ENCODE results near the gene KIF26A. TPM values are rescaled to one million over a fixed set of nuclear protein-coding genes. Genes with fewer than 3 reads are reported as not detected.

The KIF26A gene
- total and polyA plus RNA-seq, 2 experiments from 2014 or later: 5.6 to 103 TPM

DNA sequence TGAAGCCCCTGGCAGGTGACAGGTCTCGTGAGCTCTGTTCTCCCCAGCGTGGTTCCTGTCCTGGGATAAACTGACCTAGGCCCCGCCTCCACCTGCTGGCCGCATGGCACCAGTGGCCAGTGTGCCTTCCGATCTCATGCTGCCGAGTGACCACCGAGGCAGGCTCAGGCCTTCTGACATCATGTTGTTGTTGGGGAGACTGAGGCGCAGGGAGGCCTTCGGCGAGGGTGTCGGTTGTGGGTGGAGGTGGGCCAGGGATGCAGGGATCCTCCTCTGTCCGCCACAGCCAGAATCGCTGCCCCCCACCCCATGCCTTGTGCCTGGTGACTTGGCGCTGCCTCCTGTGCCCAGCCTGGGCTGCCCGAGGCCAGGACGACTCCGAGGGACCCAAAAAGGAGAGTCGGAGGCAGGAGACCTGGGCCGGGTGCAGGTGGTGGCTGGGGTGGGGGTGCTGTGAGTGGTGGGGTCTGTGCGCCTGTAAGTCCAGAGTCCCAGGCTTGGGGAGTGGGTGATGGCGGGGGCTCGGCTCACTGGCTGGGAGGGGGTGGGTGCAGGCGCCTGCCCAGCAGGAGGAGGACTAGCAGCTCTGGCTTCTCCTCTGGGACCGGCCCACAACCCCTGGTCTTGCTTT lies 28.5 kb upstream of the KIF26A start:
- peaks cover 11% of the 10 kb centered on the region for H3K27me3 Mint-ChIP-seq (ENCODE audit: insufficient read depth, low read depth, poor library complexity)
- H3K27ac Mint-ChIP-seq: no peak overlapping the region
- H3F3A ChIP-seq (replicated peaks; ENCODE audit: low read depth): no peaks in the 10 kb centered on the region
- no peaks in the 10 kb centered on the region for H3K36me3 Mint-ChIP-seq (ENCODE audit: low read depth)
- no peak overlapping the region for H3K27ac ChIP-seq (ENCODE audit: low read depth)
- H3K36me3 ChIP-seq (ENCODE audit: insufficient read depth): no peaks in the 10 kb centered on the region
- ATAC-seq: no peak
- H3K9me3 Mint-ChIP-seq: no peaks in the 10 kb centered on the region
- no peak overlapping the region for H3K4me2 ChIP-seq
- no peak for DNase-seq (ENCODE audit: low spot score)
- H3K4me3 Mint-ChIP-seq: no peak overlapping the region
- no peaks in the 10 kb centered on the region for H3K79me2 ChIP-seq (replicated peaks; ENCODE audit: insufficient read depth)
- H3K4me1 ChIP-seq (ENCODE audit: insufficient read depth): no peaks in the 10 kb centered on the region
- no peaks in the 10 kb centered on the region for H3K9me2 ChIP-seq (ENCODE audit: insufficient read depth)
- H4K20me1 ChIP-seq (replicated peaks; ENCODE audit: insufficient read depth): no peaks in the 10 kb centered on the region
- H3K4me1 Mint-ChIP-seq: peaks cover 4% of the 10 kb centered on the region; the same call in 2 of the 3 replicates
- TF ChIP-seq CREB1 (CRISPR knock-in tag; IDR thresholded peaks at IDR 0.05; ENCODE audit: low read depth): no peak
- no peak for TF ChIP-seq ZNF331 (CRISPR knock-in tag; IDR thresholded peaks at IDR 0.05; ENCODE audit: low read depth)
- TF ChIP-seq STAT1 (IDR thresholded peaks at IDR 0.05; ENCODE audit: unreplicated experiment): no peak
- no peak for TF ChIP-seq NANOG (IDR thresholded peaks at IDR 0.05; ENCODE audit: borderline replicate concordance)
- no peak for TF ChIP-seq POLR2AphosphoS5 (IDR thresholded peaks at IDR 0.05; ENCODE audit: low read depth)
- TF ChIP-seq, protein P1, sequence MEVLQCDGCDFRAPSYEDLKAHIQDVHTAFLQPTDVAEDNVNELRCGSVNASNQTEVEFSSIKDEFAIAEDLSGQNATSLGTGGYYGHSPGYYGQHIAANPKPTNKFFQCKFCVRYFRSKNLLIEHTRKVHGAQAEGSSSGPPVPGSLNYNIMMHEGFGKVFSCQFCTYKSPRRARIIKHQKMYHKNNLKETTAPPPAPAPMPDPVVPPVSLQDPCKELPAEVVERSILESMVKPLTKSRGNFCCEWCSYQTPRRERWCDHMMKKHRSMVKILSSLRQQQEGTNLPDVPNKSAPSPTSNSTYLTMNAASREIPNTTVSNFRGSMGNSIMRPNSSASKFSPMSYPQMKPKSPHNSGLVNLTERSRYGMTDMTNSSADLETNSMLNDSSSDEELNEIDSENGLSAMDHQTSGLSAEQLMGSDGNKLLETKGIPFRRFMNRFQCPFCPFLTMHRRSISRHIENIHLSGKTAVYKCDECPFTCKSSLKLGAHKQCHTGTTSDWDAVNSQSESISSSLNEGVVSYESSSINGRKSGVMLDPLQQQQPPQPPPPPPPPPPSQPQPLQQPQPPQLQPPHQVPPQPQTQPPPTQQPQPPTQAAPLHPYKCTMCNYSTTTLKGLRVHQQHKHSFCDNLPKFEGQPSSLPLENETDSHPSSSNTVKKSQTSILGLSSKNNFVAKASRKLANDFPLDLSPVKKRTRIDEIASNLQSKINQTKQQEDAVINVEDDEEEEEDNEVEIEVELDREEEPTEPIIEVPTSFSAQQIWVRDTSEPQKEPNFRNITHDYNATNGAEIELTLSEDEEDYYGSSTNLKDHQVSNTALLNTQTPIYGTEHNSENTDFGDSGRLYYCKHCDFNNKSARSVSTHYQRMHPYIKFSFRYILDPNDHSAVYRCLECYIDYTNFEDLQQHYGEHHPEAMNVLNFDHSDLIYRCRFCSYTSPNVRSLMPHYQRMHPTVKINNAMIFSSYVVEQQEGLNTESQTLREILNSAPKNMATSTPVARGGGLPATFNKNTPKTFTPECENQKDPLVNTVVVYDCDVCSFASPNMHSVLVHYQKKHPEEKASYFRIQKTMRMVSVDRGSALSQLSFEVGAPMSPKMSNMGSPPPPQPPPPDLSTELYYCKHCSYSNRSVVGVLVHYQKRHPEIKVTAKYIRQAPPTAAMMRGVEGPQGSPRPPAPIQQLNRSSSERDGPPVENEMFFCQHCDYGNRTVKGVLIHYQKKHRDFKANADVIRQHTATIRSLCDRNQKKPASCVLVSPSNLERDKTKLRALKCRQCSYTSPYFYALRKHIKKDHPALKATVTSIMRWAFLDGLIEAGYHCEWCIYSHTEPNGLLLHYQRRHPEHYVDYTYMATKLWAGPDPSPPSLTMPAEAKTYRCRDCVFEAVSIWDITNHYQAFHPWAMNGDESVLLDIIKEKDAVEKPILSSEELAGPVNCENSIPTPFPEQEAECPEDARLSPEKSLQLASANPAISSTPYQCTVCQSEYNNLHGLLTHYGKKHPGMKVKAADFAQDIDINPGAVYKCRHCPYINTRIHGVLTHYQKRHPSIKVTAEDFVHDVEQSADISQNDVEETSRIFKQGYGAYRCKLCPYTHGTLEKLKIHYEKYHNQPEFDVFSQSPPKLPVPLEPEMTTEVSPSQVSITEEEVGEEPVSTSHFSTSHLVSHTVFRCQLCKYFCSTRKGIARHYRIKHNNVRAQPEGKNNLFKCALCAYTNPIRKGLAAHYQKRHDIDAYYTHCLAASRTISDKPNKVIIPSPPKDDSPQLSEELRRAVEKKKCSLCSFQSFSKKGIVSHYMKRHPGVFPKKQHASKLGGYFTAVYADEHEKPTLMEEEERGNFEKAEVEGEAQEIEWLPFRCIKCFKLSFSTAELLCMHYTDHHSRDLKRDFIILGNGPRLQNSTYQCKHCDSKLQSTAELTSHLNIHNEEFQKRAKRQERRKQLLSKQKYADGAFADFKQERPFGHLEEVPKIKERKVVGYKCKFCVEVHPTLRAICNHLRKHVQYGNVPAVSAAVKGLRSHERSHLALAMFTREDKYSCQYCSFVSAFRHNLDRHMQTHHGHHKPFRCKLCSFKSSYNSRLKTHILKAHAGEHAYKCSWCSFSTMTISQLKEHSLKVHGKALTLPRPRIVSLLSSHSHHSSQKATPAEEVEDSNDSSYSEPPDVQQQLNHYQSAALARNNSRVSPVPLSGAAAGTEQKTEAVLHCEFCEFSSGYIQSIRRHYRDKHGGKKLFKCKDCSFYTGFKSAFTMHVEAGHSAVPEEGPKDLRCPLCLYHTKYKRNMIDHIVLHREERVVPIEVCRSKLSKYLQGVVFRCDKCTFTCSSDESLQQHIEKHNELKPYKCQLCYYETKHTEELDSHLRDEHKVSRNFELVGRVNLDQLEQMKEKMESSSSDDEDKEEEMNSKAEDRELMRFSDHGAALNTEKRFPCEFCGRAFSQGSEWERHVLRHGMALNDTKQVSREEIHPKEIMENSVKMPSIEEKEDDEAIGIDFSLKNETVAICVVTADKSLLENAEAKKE (CRISPR knock-in tag; IDR thresholded peaks at IDR 0.05): no peak
- TF ChIP-seq, protein P2, sequence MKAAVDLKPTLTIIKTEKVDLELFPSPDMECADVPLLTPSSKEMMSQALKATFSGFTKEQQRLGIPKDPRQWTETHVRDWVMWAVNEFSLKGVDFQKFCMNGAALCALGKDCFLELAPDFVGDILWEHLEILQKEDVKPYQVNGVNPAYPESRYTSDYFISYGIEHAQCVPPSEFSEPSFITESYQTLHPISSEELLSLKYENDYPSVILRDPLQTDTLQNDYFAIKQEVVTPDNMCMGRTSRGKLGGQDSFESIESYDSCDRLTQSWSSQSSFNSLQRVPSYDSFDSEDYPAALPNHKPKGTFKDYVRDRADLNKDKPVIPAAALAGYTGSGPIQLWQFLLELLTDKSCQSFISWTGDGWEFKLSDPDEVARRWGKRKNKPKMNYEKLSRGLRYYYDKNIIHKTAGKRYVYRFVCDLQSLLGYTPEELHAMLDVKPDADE (IDR thresholded peaks at IDR 0.05): no peak
- TF ChIP-seq, protein P3, sequence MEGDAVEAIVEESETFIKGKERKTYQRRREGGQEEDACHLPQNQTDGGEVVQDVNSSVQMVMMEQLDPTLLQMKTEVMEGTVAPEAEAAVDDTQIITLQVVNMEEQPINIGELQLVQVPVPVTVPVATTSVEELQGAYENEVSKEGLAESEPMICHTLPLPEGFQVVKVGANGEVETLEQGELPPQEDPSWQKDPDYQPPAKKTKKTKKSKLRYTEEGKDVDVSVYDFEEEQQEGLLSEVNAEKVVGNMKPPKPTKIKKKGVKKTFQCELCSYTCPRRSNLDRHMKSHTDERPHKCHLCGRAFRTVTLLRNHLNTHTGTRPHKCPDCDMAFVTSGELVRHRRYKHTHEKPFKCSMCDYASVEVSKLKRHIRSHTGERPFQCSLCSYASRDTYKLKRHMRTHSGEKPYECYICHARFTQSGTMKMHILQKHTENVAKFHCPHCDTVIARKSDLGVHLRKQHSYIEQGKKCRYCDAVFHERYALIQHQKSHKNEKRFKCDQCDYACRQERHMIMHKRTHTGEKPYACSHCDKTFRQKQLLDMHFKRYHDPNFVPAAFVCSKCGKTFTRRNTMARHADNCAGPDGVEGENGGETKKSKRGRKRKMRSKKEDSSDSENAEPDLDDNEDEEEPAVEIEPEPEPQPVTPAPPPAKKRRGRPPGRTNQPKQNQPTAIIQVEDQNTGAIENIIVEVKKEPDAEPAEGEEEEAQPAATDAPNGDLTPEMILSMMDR (conservative IDR thresholded peaks at IDR 0.05; ENCODE audit: low read depth in 2 of 2): no peak
- no peak for TF ChIP-seq EZH2 (IDR thresholded peaks at IDR 0.05; ENCODE audit: low read depth, unreplicated experiment)
- no peak for TF ChIP-seq ZNF114 (CRISPR knock-in tag; IDR thresholded peaks at IDR 0.05)
- TF ChIP-seq JUNB (IDR thresholded peaks at IDR 0.05; ENCODE audit: unreplicated experiment): no peak
- TF ChIP-seq, protein P4, sequence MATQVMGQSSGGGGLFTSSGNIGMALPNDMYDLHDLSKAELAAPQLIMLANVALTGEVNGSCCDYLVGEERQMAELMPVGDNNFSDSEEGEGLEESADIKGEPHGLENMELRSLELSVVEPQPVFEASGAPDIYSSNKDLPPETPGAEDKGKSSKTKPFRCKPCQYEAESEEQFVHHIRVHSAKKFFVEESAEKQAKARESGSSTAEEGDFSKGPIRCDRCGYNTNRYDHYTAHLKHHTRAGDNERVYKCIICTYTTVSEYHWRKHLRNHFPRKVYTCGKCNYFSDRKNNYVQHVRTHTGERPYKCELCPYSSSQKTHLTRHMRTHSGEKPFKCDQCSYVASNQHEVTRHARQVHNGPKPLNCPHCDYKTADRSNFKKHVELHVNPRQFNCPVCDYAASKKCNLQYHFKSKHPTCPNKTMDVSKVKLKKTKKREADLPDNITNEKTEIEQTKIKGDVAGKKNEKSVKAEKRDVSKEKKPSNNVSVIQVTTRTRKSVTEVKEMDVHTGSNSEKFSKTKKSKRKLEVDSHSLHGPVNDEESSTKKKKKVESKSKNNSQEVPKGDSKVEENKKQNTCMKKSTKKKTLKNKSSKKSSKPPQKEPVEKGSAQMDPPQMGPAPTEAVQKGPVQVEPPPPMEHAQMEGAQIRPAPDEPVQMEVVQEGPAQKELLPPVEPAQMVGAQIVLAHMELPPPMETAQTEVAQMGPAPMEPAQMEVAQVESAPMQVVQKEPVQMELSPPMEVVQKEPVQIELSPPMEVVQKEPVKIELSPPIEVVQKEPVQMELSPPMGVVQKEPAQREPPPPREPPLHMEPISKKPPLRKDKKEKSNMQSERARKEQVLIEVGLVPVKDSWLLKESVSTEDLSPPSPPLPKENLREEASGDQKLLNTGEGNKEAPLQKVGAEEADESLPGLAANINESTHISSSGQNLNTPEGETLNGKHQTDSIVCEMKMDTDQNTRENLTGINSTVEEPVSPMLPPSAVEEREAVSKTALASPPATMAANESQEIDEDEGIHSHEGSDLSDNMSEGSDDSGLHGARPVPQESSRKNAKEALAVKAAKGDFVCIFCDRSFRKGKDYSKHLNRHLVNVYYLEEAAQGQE (IDR thresholded peaks at IDR 0.05; ENCODE audit: unreplicated experiment): no peak
- TF ChIP-seq EZH2phosphoT487 (IDR thresholded peaks at IDR 0.05; ENCODE audit: unreplicated experiment): no peak
- H2AFZ ChIP-seq: no peak overlapping the region
- no peaks in the 10 kb centered on the region for H3K27me3 ChIP-seq (ENCODE audit: insufficient read depth)
- H3K4me3 ChIP-seq: no peak overlapping the region
